Measurements from ENCODE around the gene HSD17B11. TPM values are rescaled to one million over a fixed set of nuclear protein-coding genes. Genes with fewer than 3 reads are reported as not detected.
"Not testable (repeated sequence)": the region's sequence is repeated elsewhere in the genome, so short reads cannot be mapped to it uniquely, and the experiment has no call there.

Gene HSD17B11, protein sequence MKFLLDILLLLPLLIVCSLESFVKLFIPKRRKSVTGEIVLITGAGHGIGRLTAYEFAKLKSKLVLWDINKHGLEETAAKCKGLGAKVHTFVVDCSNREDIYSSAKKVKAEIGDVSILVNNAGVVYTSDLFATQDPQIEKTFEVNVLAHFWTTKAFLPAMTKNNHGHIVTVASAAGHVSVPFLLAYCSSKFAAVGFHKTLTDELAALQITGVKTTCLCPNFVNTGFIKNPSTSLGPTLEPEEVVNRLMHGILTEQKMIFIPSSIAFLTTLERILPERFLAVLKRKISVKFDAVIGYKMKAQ
- 64.7 TPM for polyA plus RNA-seq (ENCODE audit: insufficient read length)
- long read RNA-seq, donor 1, transcript HSD17B11-201 (7 exons, 1,885 nt) = major isoform, 32 of 32 reads
- long read RNA-seq, donor 1, partial matches to known transcripts = 0 of 32 reads
- long read RNA-seq, donor 1, other reads (novel, unspliced or antisense) = 0 of 32 reads
- long read RNA-seq, donor 2, transcript HSD17B11-201 (7 exons, 1,885 nt) = major isoform, 28 of 28 reads
- long read RNA-seq, donor 2, partial matches to known transcripts = 0 of 28 reads
- long read RNA-seq, donor 2, other reads (novel, unspliced or antisense) = 0 of 28 reads
- long read RNA-seq, donor 3, transcript HSD17B11-201 (7 exons, 1,885 nt) = major isoform, 49 of 54 reads
- long read RNA-seq, donor 3, partial matches to known transcripts = 5 of 54 reads
- long read RNA-seq, donor 3, other reads (novel, unspliced or antisense) = 0 of 54 reads
- long read RNA-seq, donor 4, partial matches to known transcripts = 0 of 3 reads
- long read RNA-seq, donor 4, other reads (novel, unspliced or antisense) = 0 of 3 reads
- long read RNA-seq, donor 5, transcript HSD17B11-201 (7 exons, 1,885 nt) = major isoform, 80 of 81 reads
- long read RNA-seq, donor 5, partial matches to known transcripts = 0 of 81 reads
- long read RNA-seq, donor 5, other reads (novel, unspliced or antisense) = 0 of 81 reads
- long read RNA-seq, donor 6, transcript HSD17B11-201 (7 exons, 1,885 nt) = major isoform, 29 of 29 reads
- long read RNA-seq, donor 6, partial matches to known transcripts = 0 of 29 reads
- long read RNA-seq, donor 6, other reads (novel, unspliced or antisense) = 0 of 29 reads
- long read RNA-seq, donor 7, transcript HSD17B11-201 (7 exons, 1,885 nt) = major isoform, 38 of 48 reads
- long read RNA-seq, donor 7, partial matches to known transcripts = 8 of 48 reads
- long read RNA-seq, donor 7, other reads (novel, unspliced or antisense) = 0 of 48 reads
- long read RNA-seq, donor 8, transcript HSD17B11-201 (7 exons, 1,885 nt) = major isoform, 18 of 18 reads
- long read RNA-seq, donor 8, partial matches to known transcripts = 0 of 18 reads
- long read RNA-seq, donor 8, other reads (novel, unspliced or antisense) = 0 of 18 reads

DNA sequence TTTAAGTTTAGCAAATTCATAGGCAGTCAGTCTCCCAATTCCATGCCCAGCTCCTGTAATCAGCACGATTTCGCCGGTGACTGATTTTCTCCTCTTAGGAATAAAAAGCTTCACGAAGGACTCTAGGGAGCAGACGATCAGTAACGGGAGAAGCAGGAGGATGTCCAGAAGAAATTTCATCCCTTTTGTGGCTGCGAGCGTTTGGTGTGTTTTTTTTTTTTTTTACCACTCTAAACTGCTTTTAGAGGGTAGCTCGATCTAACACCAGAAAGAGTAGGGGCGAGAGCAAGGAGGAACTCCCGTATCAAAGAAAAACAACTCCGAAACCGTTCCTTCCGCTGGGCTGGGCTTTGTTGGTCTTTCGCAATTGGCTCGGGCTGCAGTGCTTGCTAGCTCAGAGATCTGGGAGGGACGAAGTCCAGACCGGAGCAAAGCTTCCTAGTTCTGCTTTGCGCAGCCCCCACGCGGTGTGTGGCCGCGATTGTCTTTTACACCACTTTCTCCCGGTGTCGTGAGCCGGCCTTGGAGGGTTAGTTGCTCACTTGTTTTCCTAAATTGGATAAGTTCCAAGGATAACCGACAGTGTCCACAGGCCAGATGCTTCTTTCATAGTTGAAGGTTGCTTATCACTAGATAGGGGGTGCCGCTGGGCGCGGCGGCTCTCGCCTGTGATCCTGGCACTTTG lies at the start of gene HSD17B11:
HSD17B11 (minus strand) TSS at position 298 of the 685 bp plus-strand sequence; CDS start at position 180, 118 bp downstream.
- DNase-seq = peak; percentile 92

DNA sequence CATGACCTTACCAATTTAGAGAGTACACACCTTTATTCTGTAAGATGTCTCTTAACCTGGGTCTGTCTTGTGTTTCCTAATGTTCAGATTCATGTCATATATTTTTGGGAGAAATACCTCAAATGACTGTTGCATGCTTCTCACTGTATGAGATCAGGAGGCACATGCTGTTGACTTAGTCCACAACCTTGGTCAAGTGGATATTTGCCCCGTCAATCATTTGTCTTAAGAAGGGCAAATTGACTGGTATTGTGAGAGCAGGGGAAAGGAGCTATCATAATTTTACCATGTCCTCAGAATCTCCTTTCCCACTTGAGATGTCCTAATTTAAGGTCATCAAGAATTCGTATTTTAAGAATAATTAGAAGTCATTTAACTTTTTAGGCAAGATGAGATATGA lies 42.4 kb upstream of the HSD17B11 start:
- no peak for DNase-seq

DNA sequence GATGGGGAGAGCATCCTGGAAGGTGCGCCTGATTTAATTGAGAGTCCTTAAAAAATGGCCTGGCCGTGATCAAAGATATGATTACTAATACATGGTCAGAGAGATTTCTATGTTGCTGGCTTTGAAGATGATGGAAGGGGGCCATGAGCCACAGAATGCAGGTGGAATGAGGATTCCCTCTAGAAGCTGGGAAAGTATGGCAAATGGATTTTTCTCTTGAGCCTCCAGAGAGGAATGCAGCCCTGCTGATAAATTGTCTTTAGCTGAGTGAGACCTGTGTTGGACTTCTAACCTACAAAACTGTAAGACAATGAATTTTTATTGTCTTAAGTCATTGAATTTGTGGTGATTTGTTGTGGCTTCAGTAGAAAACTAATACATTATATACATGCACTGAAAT lies 39.0 kb upstream of the HSD17B11 start:
- no peak for DNase-seq

DNA sequence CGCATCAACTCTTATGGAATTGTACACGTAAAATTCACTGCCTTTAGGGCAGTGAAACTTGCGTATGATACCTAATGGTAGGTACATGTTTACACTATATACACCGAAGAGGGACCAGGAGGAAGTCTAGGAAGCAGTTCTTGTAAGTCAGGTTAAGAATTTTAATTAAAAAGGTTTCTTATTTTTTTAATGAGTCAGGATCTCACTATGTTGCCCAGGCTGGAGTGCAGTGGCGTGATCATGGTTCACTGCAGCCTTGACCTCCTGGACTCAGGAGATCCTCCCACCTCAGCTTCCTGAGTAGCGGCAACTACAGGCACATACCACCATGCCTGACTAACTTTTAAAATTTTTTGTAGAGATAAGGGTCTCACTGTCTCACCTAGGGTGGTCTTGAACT lies 38.0 kb upstream of the HSD17B11 start:
- no peak for DNase-seq

DNA sequence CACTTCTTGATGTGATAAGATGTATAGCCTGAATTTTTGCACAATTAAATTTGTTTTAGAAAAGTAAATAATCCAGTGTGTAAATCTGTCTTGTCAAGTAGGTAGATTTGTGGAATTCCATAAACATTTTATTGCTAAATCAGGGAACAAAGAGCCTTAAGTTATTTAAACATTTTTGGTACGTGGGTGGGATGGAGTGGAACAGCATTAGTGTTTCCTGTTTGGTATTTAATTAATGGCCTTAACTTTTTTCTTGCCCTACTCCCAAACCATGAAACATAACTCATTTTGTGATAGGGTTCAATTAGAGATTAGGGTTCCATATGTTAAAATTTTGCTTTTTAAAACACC lies 36.5 kb upstream of the HSD17B11 start:
- peak; percentile 28 for DNase-seq

DNA sequence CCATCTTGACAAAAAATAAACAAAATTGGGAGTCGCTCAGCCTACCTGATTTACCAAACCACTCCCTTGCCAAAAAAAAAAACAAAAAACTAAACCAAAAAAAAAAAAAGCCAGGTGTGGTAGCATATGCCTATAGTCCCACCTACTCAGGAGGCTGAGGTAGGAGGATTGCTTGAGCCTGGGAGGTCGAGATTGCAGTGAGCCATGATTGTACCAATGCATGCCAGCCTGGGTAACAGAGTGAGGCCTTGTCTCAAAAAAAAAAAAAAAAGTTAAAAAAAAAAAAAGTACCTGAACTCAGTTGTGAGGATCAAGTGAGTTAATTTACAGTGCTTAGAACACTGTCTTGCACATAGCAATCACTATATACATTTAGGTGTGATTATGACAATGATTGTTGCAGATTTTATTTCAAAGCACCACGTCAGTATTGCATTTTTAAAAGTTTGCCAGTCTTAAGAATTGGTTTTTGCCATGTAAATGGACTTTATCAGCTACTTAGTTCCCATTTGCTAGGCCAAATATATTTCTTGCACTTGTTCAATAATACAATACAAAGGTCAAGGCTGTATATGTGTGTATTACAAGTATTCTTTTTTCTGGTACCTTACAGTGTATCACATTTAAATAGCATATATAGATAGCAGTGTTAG lies 36.0 kb upstream of the HSD17B11 start:
- no peak for DNase-seq

DNA sequence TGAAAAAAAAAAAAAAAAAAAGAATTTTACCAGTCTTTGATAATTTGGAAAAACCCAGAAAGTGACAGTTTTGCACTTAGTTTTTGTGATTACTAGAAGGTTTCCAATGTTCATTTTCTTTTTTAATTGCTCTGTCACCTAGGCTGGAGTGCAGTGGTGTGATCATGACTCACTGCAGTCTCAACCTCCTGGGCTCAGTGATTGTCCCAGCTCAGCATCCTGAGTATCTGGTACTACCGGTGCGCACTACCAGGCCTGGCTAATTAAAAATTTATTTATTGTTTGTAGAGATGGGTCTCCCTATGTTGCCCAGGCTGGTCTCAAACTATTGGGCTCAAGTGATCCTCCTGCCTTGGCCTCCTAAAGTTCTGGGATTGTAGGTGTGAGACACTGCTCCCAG lies 34.7 kb upstream of the HSD17B11 start:
- no peak for DNase-seq

DNA sequence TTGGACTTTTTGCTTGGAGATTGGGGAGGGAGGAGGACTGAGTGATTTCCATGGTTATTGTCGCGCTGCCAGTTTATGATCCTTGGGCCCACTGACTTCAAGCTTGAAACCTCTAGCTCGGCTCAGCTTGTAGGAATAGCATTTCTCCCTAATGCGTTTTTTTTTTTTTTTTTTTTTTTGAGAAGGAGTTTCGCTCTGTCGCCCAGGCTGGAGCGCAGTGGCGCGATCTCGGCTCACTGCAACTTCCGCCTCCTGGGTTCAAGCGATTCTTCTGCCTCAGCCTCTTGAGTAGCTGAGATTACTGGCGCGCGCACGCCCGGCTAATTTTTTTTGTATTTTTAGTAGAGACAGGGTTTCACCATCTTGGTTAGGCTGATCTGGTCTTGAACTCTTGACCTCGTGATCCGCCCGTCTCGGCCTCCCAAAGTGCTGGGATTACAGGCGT lies 33.1 kb upstream of the HSD17B11 start:
- DNase-seq = peak; percentile 24

DNA sequence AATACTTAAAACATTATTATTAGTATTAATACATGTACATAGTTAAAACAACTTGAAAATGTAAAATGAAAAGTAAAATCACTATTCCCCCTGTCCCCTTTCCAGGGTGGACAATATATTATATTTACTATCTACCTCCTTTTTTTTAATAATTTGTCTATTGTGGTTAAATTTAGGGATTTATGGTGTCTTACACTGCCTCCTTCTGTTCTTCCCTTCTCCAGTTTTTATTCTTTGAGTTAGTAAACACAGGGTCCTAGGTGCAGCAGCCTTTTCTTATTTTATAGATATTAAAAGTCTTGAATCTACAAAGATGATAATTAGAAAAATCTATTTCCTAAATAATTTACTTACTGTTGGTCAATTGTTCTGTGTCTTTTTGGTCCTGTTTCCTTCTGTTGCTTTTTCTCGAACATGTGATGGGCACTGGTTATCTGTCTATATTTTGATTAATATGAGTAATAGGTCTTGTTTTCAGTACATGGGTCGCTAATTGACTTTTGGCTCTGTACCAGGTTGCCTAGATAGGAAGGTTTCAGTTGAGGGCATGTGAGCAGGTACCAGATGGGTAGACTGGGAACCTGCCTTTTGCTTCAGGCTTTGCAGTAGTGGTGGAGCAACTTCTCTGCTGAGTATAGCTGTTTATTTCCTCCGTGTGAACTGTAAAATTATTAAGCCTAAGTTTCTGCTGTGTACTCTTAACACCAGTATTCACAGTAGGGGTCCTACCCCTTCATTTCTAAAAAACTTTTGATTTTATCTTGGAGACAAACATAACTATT lies 32.5 kb upstream of the HSD17B11 start:
- peak; percentile 20 for DNase-seq

DNA sequence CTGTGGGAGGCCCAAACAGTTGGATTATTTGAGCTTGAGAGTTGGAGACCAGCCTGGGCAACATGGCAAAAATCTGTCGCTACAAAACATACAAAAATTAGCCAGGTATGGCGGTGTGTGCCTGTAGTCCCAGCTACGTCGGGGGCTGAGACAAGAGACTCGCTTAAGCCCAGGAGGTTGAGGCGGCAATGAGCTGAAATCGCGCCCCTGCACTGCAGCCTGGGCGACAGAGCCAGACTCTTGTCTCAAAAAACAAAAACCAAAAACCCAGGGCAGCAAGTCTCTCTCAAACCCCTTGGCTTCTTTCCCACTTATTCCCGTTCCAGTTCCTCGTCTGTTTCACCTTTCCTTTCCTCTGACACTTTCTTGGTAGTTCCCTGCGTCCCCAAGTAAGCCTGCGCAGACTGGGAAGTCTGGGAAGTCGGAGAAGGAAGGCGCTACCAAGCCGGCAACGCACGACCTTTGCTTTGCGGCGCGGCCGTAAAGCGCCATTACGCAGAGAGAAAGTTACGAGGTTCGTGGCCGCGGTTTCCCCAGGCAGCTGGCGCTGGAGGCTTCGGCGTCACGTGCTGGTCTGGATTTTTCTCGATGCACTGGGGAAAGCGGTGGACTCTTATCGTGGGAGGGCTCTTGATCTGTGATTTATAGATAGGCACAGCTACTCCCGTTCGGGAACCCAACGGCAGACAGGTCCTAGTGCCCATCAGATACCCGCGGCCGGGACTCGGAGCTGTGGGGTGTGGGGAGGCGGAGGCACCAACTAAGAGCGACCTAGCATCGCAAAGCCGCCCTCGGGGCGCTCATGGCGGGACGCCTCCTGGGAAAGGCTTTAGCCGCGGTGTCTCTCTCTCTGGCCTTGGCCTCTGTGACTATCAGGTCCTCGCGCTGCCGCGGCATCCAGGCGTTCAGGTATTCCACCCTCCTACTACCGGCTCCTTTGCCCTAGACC lies 31.4 kb upstream of the HSD17B11 start, which contains the start of gene NUDT9:
NUDT9 (plus strand) TSS at position 470 of the 949 bp plus-strand sequence; CDS start at position 803, 333 bp downstream.
- DNase-seq = peak; percentile 97

DNA sequence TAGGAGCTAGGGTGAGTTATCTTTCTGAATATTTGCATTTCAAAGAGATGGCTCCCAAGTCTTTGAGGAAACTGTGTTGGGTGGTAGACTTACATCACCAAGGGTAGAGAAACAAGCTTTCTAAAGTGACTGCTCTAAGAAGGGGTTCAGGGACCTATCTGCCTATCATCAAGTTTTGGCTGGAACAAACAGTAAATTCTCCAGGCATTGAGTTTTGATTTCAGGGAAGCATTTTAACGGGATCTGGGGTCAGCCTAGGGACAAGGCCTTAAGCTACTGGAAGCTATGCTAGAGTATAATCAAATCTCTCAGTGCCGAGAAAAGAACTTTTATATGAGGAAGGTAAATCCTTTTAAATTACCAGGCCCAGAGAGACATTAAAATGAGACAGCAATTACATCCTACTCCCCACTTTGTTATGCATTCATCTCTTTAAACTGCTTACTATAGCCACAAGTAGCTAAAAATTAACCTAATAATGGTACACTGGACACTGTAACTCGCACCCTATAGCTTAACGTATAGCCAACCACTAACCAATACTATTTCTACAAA lies 29.4 kb upstream of the HSD17B11 start:
- DNase-seq = peak; percentile 27

DNA sequence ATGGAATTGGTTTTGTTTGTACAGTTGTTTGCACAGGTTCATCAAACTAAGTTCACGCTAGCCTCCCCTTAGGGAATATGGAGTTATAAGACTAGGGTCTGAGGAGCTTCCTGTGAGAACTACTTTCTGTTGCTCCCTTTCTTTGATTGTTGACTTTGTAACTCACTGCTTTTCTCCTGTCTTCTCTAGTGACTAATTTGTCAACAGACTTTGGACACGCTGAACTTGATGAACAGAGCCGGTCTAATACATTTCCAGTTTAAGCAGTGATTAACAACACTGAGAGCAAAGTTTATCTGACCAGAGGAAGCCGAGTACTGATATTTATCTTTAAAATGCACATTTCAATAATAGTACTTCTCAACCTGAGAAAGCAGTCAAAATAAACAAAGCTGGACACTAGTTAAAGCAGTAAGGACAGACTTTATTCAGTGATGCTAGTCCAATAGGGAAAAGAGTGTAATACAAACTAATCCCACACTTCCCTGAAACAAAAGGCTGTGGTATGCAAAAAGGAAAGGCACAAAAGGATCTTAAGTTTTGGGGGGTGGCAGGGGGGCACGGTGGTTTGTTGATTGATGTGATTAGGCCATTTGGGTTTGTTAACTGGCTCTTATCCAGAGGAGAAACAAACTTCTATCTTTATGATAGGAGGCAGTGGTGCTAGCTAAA lies 28.7 kb upstream of the HSD17B11 start:
- DNase-seq = peak; percentile 37

DNA sequence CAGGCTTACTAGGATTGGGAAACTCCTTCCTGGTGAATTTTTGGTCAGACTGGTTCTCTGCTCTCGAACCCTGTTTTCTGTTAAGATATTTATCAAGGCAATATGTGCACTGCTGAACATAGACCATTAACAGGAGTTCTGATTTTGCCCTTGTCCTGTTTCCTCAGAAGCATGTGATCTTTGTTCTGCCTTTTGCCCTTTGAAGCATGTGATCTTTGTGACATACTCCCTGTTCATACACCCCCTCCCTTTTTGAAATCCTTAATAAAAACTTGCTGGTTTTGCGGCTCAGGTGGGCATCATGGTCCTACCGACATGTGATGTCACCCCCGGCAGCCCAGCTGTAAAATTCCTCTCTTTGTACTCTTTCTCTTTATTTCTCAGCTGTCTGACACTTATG lies 27.4 kb upstream of the HSD17B11 start:
- DNase-seq = not testable (repeated sequence)

DNA sequence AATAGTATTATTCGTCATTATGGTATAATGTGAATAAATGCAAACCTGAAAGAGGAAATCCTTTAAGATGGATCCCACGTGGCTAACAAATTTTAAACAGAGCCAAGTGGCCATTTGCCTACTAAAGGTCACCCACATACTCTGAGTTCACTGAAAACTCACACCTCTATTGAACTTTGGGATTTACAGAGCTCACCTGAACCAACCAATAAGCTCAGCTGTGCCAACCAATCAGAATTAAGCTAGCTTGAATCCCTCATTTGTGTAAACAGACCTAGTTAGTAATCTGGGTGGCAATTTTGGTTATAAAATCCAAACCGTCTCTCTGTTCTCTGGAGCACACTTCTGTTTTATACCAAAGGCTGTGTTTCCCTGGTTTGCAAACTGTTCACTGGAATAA lies 26.0 kb upstream of the HSD17B11 start:
- DNase-seq = no peak

DNA sequence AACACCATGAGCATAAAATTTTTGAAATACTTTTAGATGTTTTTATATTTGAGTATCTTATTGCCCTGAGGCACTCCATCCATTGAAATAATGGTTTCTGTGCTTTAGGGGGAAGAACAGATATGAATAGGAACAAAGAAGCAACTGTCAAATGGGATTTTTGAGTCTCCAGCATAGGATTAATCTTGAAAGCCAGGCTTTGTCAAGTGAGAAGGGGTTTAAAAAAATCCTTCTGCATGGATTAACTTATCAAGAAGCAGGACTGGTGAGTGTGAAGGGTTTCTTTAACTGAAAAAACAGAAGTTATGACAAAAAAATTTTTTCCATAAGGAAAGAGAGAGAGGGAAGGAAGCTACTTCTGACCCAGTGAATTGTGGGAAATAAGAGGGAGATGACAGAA lies 23.8 kb upstream of the HSD17B11 start:
- no peak for DNase-seq

DNA sequence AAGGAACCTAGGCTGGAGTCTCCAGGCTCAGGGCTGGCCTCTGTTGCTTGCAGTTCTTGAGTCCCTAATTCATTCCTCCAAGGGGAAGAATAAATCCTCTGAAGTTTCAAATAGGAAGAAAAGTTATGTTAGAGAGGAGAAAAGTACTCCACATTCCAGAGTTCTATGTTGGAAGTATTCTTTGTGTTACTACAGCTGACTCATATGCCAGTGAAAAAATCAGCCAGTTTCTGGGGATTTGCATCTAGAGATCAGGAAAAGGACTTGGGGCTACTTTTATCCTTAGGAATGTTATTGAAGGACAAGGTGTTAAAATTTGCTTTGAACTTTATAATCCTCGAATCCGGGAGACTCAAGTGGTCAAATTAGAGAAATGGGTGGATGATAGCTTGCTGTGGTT lies 19.7 kb upstream of the HSD17B11 start:
- DNase-seq = no peak

DNA sequence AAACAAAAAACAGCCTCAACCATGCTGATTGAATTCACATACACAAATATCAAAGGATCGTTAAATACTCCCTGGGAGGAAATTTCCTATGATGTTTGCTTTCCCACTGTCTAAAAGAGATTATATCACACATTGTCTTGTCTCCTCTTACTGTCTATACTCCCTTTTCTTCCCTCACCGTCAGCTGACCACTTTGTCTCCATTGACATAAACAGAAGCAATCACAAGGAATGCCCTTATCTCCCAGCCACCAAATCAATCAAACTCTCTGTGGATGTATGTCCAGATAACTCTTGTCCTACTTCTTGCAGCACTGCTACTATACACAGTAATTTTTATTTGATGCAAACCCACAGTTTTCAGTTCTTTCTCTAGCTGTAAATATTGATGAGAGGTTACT lies 19.2 kb upstream of the HSD17B11 start:
- no peak for DNase-seq
